Ovary (tissue), 3 donors: ENCODE data around the gene GAK.

Experiments used
- POLR2A ChIP-seq: fragments of 450-650 bp; IDR thresholded peaks from one replicate; pipeline ENCODE4 v1.6.1; 2017; ENCODE audit warnings: antibody characterized with exemption, mild to moderate bottlenecking, moderate library complexity
- TF ChIP-seq, protein P1 (sequence below), 3 donors: fragments of 450-650 bp in 2 of 3; fragments of 200-600 bp in 1 of 3; IDR thresholded peaks; one replicate each; pipeline versions ENCODE4 v1.5.1 to v1.8.0; 2016 to 2022; ENCODE audit warnings: antibody characterized with exemption in 3 of 3, mild to moderate bottlenecking in 1 of 3
- donor health status: DM: no; HTN: no; CAD: no.

GRCh38 chr4:921830-922331, 10.2 kb downstream of the GAK start:
- TF ChIP-seq, protein P1, sequence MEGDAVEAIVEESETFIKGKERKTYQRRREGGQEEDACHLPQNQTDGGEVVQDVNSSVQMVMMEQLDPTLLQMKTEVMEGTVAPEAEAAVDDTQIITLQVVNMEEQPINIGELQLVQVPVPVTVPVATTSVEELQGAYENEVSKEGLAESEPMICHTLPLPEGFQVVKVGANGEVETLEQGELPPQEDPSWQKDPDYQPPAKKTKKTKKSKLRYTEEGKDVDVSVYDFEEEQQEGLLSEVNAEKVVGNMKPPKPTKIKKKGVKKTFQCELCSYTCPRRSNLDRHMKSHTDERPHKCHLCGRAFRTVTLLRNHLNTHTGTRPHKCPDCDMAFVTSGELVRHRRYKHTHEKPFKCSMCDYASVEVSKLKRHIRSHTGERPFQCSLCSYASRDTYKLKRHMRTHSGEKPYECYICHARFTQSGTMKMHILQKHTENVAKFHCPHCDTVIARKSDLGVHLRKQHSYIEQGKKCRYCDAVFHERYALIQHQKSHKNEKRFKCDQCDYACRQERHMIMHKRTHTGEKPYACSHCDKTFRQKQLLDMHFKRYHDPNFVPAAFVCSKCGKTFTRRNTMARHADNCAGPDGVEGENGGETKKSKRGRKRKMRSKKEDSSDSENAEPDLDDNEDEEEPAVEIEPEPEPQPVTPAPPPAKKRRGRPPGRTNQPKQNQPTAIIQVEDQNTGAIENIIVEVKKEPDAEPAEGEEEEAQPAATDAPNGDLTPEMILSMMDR (IDR thresholded peaks at IDR 0.05) = no peak
- TF ChIP-seq POLR2A = no peak
